VCaP (cell line): ENCODE measurements around the gene HAUS8.
"Not testable (repeated sequence)": the region's sequence is repeated elsewhere in the genome, so short reads cannot be mapped to it uniquely, and the experiment has no call there.

Source experiments
- H3K27ac ChIP-seq: fragments of 450-650 bp; 2 replicates; pipeline ENCODE4 v1.5.1; 2017
- TF ChIP-seq, protein P1 (sequence below): fragments of 450-650 bp; conservative IDR thresholded peaks from 2 replicates; pipeline ENCODE4 v1.5.1; 2017; ENCODE audit warnings: mild to moderate bottlenecking, moderate library complexity

HAUS8 gene

DNA sequence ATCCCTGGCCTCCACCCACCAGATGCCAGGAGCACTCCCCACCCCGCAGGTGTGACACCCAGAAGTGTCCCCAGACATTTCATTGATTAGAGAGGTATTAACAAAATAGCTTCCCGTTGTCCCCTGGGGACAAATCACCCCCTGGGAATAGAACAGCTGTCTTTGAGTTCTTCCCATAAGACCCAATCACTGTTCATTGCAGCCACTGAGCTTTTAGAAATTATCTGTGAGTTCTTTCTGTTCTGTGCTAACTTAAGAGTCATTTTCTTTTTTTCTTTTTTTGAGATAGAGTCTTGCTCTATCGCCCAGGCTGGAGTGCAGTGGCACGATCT is 33.2 kb upstream of the HAUS8 start:
- H3K27ac ChIP-seq = peak overlapping the region; percentile 73
- TF ChIP-seq, protein P1, sequence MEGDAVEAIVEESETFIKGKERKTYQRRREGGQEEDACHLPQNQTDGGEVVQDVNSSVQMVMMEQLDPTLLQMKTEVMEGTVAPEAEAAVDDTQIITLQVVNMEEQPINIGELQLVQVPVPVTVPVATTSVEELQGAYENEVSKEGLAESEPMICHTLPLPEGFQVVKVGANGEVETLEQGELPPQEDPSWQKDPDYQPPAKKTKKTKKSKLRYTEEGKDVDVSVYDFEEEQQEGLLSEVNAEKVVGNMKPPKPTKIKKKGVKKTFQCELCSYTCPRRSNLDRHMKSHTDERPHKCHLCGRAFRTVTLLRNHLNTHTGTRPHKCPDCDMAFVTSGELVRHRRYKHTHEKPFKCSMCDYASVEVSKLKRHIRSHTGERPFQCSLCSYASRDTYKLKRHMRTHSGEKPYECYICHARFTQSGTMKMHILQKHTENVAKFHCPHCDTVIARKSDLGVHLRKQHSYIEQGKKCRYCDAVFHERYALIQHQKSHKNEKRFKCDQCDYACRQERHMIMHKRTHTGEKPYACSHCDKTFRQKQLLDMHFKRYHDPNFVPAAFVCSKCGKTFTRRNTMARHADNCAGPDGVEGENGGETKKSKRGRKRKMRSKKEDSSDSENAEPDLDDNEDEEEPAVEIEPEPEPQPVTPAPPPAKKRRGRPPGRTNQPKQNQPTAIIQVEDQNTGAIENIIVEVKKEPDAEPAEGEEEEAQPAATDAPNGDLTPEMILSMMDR = no peak

- peak overlapping the region; percentile 73 for H3K27ac ChIP-seq
- TF ChIP-seq, protein P1 = no peak
Observed at GRCh38 chr19:17107546-17108452, 32.5 kb upstream of the HAUS8 start.

DNA sequence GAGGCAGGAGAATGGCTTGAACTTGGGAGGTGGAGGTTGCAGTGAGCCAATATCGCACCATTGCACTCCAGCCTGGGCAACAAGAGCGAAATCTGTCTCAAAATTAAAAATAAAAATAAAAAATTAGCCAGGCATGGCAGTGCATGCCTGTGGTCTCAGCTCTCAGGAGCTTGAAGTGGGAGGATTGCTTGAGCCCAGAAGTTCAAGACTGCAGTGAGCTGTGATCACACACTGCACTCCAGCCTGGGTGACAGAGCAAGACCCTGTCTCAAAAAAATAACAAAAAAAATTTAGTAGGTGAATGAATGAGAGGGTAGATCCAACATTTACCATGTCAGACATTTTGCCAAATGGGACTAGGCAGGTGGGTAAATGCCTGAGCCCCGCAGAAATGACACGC is 31.7 kb upstream of the HAUS8 start:
- H3K27ac ChIP-seq = not testable (repeated sequence)

- TF ChIP-seq, protein P1 = no peak
- no peak overlapping the region for H3K27ac ChIP-seq
Observed at GRCh38 chr19:17105556-17105955, 30.3 kb upstream of the HAUS8 start.

- TF ChIP-seq, protein P1 = no peak
- no peak overlapping the region for H3K27ac ChIP-seq
Observed at GRCh38 chr19:17104679-17105078, 29.4 kb upstream of the HAUS8 start.

DNA sequence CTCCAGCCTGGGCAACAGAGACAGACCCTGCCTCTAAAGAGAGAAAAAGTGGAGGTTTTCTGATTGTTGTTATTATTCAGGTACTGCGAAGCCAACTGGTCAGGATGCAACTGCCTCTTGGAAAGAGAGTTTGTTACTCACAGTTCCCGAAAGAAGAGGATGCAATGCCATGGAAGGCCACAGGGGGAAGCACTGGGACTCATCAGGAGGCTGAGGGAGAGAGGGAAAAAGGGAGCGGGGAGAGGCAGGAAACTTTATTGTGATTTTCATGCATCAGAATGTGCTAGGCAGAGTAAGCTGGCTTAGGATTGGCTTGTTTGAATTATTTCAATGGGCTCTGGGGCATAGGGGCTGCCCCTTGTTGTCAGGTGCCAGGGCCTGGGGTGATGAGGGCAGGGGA is 27.9 kb upstream of the HAUS8 start:
- TF ChIP-seq, protein P1 = peak; percentile 52
- H3K27ac ChIP-seq = no peak overlapping the region

- TF ChIP-seq, protein P1 = no peak
- H3K27ac ChIP-seq = no peak overlapping the region
Observed at GRCh38 chr19:17101686-17102628, 26.7 kb upstream of the HAUS8 start.
